HG02852 (cell line): Measurements from ENCODE around the gene CXCL1.
"Not testable (repeated sequence)": the region's sequence is repeated elsewhere in the genome, so short reads cannot be mapped to it uniquely, and the experiment has no call there.

Experiments used
- ATAC-seq: cut with Tn5 transposase; IDR thresholded peaks from one replicate; pipeline ENCODE4 v1.9.1; 2021; ENCODE audit warnings: mild to moderate bottlenecking, moderate library complexity; ENCODE audit not compliant: unreplicated experiment

The CXCL1 gene

GRCh38 chr4:73872316-73873108 is 3.3 kb downstream of the CXCL1 start:
- no peak for ATAC-seq

DNA sequence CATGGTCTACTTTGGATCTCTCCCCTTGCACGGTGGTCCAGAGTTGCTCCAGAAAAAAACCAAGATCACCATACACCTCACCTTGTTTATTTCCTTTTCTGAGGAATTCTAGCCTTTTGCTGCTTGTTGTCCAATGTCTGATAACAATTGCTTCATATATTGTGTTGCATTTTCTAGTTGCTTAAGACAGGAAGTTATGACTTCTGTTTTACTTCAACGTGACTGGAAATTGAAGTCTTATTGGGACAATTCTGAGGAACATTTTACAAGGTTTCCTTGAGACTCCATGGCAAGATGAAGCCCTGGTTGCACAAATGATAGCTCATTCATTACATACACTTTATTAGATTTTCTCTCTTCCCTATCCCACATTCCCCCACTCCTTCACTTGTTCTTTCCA is 5.2 kb downstream of the CXCL1 start:
- ATAC-seq = no peak

- ATAC-seq = no peak
These were observed 6.2 kb downstream of the CXCL1 start for GRCh38 chr4:73875401-73875800.

- ATAC-seq = no peak
These were observed 14.1 kb downstream of the CXCL1 start for GRCh38 chr4:73883306-73883705.

DNA sequence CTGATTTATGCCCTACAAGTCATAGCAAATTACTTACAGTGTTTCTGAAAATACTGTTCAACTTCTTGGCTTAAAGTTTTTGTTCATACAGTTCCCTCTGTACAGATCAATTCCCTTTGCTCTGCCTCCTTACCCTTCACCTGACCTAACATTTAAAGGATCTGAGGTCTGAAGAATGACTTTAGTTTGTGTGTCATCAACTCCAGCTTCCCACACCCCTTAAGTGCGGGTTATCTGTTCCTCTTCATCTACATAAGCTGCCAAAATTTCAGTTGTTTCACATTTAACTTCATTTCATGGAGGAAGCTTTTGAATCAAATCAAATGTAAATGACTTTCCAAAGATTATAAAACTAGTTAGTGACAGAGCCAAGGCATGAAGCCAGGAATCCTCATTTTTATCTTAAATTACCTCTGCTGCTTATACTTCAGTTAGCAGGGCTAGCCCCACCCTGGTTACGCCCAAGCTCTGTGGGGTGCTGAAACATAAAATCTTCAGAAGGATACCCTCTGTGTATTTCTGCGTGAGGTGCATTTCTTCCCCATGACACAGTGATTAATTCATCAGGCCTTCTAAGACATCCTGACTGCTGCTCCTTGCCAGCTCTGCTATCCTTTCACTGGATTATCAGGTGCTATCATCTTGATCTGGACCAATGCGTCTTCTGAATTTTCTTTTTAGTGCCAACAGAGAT is 16.5 kb downstream of the CXCL1 start:
- no peak for ATAC-seq

DNA sequence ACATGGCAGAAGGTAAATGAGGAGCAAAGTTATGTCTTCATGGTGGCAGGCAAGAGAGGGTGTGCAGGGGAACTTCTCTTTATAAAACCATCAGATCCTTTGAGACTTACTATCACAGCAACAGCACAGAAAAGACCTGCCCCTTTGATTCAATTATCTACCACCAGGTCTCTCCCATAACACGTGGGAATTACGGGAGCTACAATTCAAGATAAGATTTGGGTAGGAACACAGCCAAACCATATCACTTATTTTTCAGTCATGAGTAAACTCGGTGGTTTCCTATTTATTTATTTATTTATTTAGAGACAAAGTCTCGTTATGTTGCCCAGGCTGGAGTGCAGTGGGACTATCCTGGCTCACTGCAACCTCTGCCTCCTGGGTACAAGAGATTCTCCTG is 22.1 kb downstream of the CXCL1 start:
- no peak for ATAC-seq

- ATAC-seq = no peak
These were observed 22.7 kb downstream of the CXCL1 start for GRCh38 chr4:73891739-73892405.

DNA sequence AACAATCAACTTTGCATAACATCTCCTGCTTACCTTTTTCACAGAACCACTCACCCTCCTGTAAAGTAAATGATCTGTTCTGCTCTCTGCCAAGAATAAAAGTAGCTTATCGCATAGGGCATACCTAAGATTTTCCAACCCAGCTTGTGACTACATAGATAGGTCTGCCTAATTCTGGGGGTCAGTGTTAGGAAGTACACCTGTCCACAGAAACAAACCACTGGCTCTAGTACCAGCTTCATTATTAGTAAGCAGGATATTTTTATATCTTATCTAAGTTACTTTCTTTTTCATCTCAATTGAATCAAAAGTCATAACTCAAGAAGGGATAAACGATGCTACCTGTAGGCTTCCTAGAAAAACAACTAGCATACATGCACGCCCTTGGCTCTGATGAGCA is 23.8 kb downstream of the CXCL1 start:
- ATAC-seq = no peak

DNA sequence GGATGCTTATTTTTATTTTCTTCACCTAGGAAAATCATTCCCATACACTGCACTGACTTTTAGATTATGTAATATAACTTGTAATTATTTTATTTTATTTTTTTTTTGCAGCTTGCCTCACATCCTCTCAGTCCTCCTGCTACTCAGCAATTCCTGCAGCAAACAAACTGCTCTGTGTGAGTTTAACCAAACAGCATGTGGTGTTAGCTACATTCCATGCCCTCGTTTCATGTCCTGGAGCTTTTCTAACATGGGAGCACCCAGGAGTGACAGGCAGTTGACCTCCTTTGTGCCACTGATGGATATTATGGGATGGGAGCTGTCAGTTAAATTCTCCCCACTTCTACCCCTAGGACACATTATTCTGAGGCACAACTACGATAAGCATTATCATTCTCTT is 24.8 kb downstream of the CXCL1 start:
- no peak for ATAC-seq

DNA sequence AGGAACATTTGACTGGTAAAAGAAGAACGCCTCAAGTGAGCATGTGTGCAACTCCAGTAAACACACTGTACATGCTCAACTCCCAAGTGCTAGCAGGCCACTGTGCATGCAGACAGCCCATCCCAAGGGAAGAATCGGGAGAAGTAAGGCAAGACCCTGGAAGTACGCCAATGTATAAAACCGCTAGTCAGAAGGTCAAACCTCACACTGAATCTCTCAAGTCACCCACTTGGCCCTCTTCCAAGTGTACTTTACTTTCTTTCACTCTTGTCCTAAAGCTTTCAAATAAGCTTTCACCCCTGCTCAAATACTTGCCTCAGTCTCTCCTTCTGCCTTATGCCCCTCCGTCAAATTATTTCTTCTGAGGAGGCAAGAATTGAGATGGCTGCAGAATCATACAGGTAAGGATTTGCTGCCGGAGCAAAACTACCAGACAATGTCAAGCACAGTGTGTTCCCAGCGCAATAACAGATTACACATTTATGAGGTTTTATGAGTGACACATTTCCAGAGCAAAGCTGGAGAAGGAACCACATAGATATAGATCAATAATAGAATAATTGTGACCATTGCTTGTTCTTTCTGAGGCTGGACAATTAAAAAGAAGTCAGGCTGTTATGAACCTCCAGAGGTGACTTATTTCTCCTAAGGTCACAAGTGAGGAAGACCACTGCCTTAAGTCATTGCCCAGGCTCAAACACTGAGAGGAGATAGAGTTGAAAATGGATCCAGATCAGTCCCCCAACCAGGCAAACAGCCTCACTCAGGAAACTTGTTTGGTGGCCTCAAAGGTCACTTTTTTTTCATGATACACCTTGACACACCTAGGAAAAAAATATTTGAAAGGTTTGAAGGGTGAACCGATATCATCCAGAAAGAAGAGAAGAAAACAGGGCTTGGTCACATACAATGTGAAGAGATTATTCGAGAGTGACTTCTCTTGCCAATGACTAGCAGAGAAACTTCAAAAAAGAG is 26.3 kb downstream of the CXCL1 start:
- ATAC-seq = no peak

- ATAC-seq = no peak
These were observed 27.2 kb downstream of the CXCL1 start for GRCh38 chr4:73896416-73896815.

DNA sequence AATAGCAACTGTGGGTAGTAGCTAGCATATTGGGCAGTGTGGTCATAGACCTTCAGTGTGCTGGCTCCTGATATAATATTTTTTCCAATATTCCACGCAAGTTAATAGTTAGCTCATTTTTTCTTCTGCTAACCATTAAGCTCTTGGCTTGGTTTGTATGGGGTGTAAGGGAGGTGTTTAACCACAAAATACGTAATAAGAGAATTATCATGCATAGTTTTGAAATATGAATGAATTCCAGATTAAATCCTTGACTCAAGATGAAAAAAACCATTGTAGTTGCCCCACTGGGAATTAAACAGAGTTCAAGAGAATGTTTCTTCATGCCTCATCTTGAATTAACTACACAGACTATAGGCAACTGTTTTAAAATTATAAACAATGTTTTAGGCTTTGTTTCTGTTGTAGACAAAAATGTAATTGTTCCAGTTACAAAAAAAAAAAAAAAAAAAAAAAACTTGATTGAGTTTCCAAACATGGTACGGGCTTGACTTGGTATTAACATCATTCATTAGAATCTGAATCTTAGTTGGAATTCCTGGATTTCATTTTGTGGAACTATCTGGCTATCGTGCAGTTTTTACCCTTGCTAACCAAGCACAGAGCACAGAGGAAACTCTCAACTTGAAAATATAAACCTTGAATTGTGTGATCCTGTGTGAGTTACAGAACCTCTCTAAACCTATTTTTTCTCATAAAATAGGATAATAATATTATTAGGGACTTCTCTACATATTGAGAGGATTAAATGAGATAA is 28.4 kb downstream of the CXCL1 start:
- no peak for ATAC-seq

DNA sequence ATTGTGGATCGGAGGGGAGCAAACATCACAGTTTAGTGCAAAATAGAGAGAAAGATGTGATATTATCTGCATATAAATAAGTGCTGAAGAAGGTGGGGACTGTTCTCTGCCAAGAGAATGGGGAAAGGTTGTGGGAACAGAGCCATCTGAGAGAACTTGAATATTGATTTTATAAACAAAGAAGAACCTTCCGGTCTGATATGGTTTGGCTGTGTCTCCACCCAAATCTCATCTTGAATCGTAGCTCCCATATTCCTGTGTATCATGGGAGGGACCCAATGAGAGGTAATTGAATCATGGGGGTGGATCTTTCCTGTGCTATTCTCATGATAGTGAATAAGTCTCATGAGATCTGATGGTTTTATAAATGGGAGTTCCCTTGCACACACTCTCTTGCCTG is 30.1 kb downstream of the CXCL1 start:
- ATAC-seq = not testable (repeated sequence)

- ATAC-seq = no peak
These were observed 31.8 kb downstream of the CXCL1 start for GRCh38 chr4:73901031-73901430.

- no peak for ATAC-seq
These were observed 32.9 kb downstream of the CXCL1 start for GRCh38 chr4:73902038-73902637.

GRCh38 chr4:73902817-73903547 is 33.8 kb downstream of the CXCL1 start:
- no peak for ATAC-seq

DNA sequence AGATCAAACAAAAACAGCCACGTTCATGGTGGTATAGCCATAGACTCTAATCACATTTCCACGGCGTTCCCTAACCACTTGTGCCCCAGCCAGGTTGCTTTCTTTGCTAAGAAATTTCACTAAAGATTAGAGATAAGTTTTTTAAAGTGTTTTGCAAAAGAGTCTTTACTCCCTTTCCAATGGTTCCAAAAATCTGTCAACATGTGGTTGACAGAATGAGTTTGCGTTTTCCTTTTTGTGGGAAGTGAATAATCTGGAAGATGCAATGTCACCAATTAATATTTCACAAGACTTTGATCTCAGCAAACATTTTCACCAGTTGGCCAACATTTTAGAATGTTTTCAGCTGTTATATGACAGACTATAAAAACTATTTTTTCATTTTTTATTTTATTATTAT is 35.3 kb downstream of the CXCL1 start:
- ATAC-seq = no peak

DNA sequence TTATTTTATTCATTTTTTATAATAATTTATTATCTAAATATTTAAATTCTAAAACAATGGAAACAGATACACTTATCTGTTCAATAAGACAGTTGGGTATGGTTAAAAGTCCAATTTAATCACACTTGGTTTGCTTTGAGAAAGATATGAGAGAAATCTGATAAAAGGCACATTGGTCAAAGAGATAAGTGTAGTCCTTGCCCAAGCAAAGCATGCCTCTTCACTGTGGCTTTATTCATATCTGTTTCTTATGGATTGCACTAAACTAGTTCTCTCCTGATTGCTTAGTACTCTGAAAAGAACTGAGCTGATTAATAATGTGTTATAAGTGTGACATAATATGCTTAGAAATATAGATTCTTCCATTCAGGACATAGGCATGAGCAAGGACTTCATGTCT is 39.8 kb downstream of the CXCL1 start:
- ATAC-seq = no peak

DNA sequence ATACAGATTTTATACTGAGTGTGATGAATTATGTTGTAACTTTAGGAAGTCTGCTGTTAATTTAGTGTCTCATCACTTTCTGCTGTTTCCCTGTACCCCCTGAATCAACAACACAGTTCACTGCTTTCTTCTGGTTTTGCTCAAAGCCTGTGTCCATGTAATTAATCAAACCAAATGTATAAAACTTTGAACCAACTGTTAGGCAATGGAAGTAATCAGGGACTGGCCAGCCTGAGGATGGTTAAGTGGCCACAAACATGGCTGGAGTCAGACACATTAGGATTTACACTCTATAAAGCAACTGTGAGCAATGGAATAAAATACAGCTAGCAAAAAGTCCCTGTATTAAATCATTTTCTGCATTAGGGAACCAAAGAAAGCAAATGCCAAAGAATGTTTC is 42.6 kb downstream of the CXCL1 start:
- no peak for ATAC-seq
